Endodermal cell (in vitro differentiated cells): ENCODE results near the gene GARIN5B. TPM values are rescaled to one million over a fixed set of nuclear protein-coding genes. Genes with fewer than 3 reads are reported as not detected.

Experiments
- DNase-seq: peaks from one replicate; pipeline ENCODE4 v3.0.0-alpha.2; 2017
- H3K27ac ChIP-seq: 2 replicates; pipeline ENCODE4 v1.5.1; 2013; ENCODE audit warnings: mild to moderate bottlenecking, low read depth, low read length, moderate library complexity
- H3K27me3 ChIP-seq: 2 replicates; pipeline ENCODE4 v1.6.1; 2013; ENCODE audit warnings: mild to moderate bottlenecking, low read length, moderate library complexity; ENCODE audit not compliant: insufficient read depth, control insufficient read depth, poor library complexity, severe bottlenecking
- H3K36me3 ChIP-seq: 2 replicates; pipeline ENCODE4 v1.7.0; 2013; ENCODE audit warnings: mild to moderate bottlenecking, low read length, moderate library complexity; ENCODE audit not compliant: control insufficient read depth, insufficient read depth
- H3K4me1 ChIP-seq: one replicate; pipeline ENCODE4 v1.7.0; 2013; ENCODE audit warnings: low read length; ENCODE audit not compliant: control insufficient read depth, insufficient read depth
- H3K4me3 ChIP-seq: 2 replicates; pipeline ENCODE4 v1.5.1; 2013; ENCODE audit warnings: mild to moderate bottlenecking, low read length, moderate library complexity
- H3K9ac ChIP-seq: 2 replicates; pipeline ENCODE4 v1.6.1; 2013; ENCODE audit warnings: mild to moderate bottlenecking, low read length, moderate library complexity; ENCODE audit not compliant: poor library complexity, severe bottlenecking; ENCODE audit errors: extremely low read depth
- H3K9me3 ChIP-seq: 2 replicates; pipeline ENCODE4 v1.6.1; 2013; ENCODE audit warnings: mild to moderate bottlenecking, low read length, moderate library complexity; ENCODE audit not compliant: control insufficient read depth
- H3K27ac Mint-ChIP-seq: 2 replicates; pipeline ENCODE4 v1.8.0; 2020; ENCODE audit warnings: mixed read lengths
- H3K27me3 Mint-ChIP-seq: 2 replicates; pipeline ENCODE4 v1.8.0; 2021; ENCODE audit warnings: mild to moderate bottlenecking, mixed read lengths; ENCODE audit not compliant: insufficient read depth
- H3K36me3 Mint-ChIP-seq: 2 replicates; pipeline ENCODE4 v1.8.0; 2020; ENCODE audit warnings: low read depth, mixed read lengths
- H3K4me1 Mint-ChIP-seq: 2 replicates; pipeline ENCODE4 v1.8.0; 2020; ENCODE audit warnings: mixed read lengths
- H3K4me3 Mint-ChIP-seq: 2 replicates; pipeline ENCODE4 v1.8.0; 2020; ENCODE audit warnings: mild to moderate bottlenecking, moderate library complexity, mixed read lengths
- H3K9me3 Mint-ChIP-seq: 2 replicates; pipeline ENCODE4 v1.8.0; 2020; ENCODE audit warnings: mild to moderate bottlenecking, mixed read lengths
- WGBS, 2 experiments: methylation state at CpG; one replicate each; pipeline versions ENCODE4 v1.1.5 to v1.1.7; 2013; ENCODE audit warnings: missing lambda C conversion rate in 2 of 2, mixed read lengths in 1 of 2; ENCODE audit not compliant: insufficient coverage in 1 of 2, insufficient read length in 1 of 2; 5-methylcytosine and 5-hydroxymethylcytosine counted together
- total RNA-seq, 2 donors: library from RNA; stranded (reverse); fragmentation: NEBNext Ultra II Directional in 1 of 2; extraction: Animal tissue kit (Norgen Biotek cat#: 25700) in 1 of 2; gene quantifications; 2 replicates in 1 of 2; 3 replicates in 1 of 2; pipeline ENCODE4 v1.2.1, GENCODE V29; 2021
- TF ChIP-seq, protein P1 (sequence below): fragments of 200-600 bp; sonication (generic); conservative IDR thresholded peaks from 2 replicates; pipeline ENCODE4 v1.5.0; 2021; ENCODE audit warnings: antibody characterized with exemption, mild to moderate bottlenecking

GARIN5B gene
- total RNA-seq, 2 donors from 2014 or later: 0.09 to 0.11 TPM

DNA sequence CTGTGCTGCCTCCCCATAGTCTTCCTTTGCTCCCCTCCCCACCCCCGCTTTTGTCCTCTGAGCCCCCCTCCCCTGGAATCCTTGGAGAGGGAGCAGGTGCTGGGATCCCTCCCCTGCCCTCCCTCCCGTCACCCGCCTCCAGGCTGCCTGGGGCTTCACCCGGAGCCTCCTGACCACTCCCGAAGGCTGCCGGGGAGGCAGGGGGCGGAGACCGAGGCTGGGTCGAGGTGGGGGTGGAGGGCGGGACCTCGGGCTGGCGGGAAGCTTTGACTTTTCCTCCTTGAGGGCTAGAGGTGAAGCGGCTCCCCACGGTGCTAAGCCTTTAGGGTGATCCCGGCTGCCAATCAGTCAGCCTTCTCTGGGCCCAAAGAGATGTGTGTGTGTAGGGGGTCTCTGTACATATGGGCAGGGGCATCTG lies 21.9 kb downstream of the GARIN5B start:
- peak overlapping the region; percentile 88 for H3K9ac ChIP-seq
- H3K27ac ChIP-seq: peak overlapping the region; percentile 82
- no peaks in the 10 kb centered on the region for H3K9me3 ChIP-seq
- no peaks in the 10 kb centered on the region for H3K4me1 ChIP-seq
- H3K27me3 Mint-ChIP-seq: peaks cover 8% of the 10 kb centered on the region
- peak overlapping the region; percentile 94 for H3K4me3 ChIP-seq
- TF ChIP-seq, protein P1, sequence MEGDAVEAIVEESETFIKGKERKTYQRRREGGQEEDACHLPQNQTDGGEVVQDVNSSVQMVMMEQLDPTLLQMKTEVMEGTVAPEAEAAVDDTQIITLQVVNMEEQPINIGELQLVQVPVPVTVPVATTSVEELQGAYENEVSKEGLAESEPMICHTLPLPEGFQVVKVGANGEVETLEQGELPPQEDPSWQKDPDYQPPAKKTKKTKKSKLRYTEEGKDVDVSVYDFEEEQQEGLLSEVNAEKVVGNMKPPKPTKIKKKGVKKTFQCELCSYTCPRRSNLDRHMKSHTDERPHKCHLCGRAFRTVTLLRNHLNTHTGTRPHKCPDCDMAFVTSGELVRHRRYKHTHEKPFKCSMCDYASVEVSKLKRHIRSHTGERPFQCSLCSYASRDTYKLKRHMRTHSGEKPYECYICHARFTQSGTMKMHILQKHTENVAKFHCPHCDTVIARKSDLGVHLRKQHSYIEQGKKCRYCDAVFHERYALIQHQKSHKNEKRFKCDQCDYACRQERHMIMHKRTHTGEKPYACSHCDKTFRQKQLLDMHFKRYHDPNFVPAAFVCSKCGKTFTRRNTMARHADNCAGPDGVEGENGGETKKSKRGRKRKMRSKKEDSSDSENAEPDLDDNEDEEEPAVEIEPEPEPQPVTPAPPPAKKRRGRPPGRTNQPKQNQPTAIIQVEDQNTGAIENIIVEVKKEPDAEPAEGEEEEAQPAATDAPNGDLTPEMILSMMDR: no peak
- no peaks in the 10 kb centered on the region for H3K9me3 Mint-ChIP-seq
- peaks cover 35% of the 10 kb centered on the region for H3K36me3 ChIP-seq
- peaks cover 12% of the 10 kb centered on the region for H3K4me1 Mint-ChIP-seq
- WGBS, 2 experiments: 6% methylated on average over 14 of the region's 15 CpGs; no CpG with 5 or more reads in 1 of the 2 experiments
- H3K4me3 Mint-ChIP-seq: peak overlapping the region; percentile 89
- H3K36me3 Mint-ChIP-seq: peaks cover 41% of the 10 kb centered on the region
- no peaks in the 10 kb centered on the region for H3K27me3 ChIP-seq
- peak; percentile 94 for DNase-seq
- H3K27ac Mint-ChIP-seq: peak overlapping the region; percentile 96

DNA sequence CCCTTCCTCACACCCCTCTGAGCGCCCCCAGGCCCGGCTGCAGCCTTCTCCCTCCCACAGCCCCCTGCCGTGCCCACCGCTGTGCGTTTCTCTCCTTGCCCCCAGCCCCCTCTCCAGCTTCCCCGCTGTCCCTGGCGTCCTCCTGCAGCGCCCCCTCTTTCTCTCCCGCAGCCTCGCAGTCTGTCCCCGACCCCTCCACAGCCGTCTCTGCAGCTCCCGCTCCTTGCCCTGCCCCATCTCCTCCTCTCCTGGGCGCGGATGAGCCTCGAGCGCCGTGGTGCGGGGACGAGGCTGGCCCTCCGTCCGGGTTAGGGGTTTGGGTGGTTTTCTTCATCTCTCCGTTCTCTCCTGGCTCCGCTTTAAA lies 22.3 kb downstream of the GARIN5B start:
- peak overlapping the region; percentile 82 for H3K27ac ChIP-seq
- H3K27me3 ChIP-seq: no peaks in the 10 kb centered on the region
- no peaks in the 10 kb centered on the region for H3K9me3 ChIP-seq
- peaks cover 35% of the 10 kb centered on the region for H3K36me3 ChIP-seq
- H3K4me3 ChIP-seq: peak overlapping the region; percentile 94
- DNase-seq: no peak
- peak overlapping the region; percentile 96 for H3K27ac Mint-ChIP-seq
- TF ChIP-seq, protein P1: peak; percentile 24
- WGBS, 2 experiments: 0 to 1% methylated on average over 4 to 23 of the region's 24 CpGs
- H3K36me3 Mint-ChIP-seq: peaks cover 40% of the 10 kb centered on the region
- peaks cover 8% of the 10 kb centered on the region for H3K27me3 Mint-ChIP-seq
- H3K4me3 Mint-ChIP-seq: peak overlapping the region; percentile 89
- H3K9me3 Mint-ChIP-seq: no peaks in the 10 kb centered on the region
- peak overlapping the region; percentile 88 for H3K9ac ChIP-seq
- no peaks in the 10 kb centered on the region for H3K4me1 ChIP-seq
- H3K4me1 Mint-ChIP-seq: peaks cover 12% of the 10 kb centered on the region

DNA sequence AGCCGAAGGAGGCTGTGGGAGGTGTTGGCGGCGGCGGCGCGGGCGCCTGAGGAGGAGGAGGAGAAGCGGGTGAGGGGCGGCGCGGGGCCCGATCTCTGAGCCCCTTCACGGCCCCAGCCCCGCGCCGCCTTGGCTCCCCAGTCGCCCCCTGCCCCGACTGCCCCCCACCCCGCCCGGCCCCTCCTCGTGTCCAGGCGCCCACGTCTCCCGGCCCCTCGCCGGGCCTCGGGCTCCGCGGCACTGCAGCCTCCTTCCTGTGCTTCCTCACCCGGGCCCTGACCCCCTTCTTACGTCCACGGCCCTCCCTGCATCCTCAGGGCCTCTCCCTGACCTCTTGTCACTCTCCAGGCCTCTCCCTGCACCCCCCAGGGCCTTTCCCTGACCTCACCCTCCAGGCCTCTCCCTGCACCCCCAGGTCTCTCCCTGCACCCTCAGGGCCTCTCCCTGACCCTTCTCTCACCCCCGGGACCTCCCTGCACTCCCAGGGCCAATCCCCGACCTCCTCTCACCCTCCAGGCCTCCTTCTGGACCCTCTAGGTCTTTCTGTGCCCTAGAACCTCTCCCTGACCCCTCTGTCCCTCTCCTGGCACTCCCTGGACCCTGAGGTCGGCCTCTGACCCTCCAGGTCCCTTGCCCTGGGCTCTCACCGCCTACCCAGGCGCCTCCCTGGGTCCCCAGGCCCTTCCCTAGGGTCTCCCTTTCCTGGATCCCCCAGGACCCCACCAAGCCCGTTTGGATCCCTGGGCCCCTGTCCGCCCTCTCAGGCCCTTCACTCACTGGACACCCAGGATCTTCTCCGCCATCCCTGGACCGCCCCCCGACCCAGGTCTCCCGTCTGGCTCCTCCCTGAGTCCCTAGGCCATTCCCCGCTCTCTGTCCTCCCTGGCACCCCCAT lies 22.9 kb downstream of the GARIN5B start:
- H3K9ac ChIP-seq: peak overlapping the region; percentile 88
- TF ChIP-seq, protein P1: no peak
- peak overlapping the region; percentile 94 for H3K4me3 ChIP-seq
- H3K9me3 ChIP-seq: no peaks in the 10 kb centered on the region
- H3K27ac ChIP-seq: peak overlapping the region; percentile 82
- WGBS, 2 experiments: 3 to 10% methylated on average over 7 to 40 of the region's 44 CpGs
- Mint-ChIP-seq H3K27me3 (peaks cover 8% of the 10 kb centered on the region), H3K4me3 (peak overlapping the region; percentile 89), H3K9me3 (no peaks in the 10 kb centered on the region), H3K36me3 (peaks cover 34% of the 10 kb centered on the region), H3K4me1 (peaks cover 12% of the 10 kb centered on the region), H3K27ac (peak overlapping the region; percentile 100)
- H3K27me3 ChIP-seq: no peaks in the 10 kb centered on the region
- peaks cover 29% of the 10 kb centered on the region for H3K36me3 ChIP-seq
- peak; percentile 78 for DNase-seq
- H3K4me1 ChIP-seq: no peaks in the 10 kb centered on the region
